ENCODE results near the gene SYT1. TPM values are rescaled to one million over a fixed set of nuclear protein-coding genes. Genes with fewer than 3 reads are reported as not detected.

SYT1 gene
- total RNA-seq, 4 donors from 2014 or later = 1.1 to 3.7 (median 1.9) TPM

DNA sequence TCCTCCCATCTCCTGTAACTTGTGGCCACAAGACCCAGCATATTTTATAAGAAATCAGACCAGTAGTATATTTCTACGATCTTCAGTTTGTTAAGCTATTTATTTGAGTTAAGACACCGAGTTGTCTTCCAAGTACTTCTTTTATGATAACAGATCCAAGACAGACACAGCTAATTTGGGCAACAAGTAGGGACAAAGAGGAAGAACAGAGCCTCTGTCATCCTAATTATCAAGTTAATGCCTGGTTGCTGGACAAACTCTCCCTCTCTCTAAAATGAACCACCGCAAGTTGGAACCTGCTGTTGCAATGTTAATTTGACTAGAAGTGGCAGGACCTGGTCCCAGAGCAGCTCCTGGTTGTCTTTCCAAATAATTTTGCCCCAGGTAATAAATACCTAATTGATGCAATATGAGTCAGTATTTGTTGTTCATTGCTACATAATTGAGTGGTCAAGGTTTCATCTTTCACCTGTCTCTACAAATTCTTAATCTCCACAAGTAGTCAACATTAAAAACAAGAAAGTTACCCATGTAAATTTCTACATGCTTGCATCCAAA is 502.5 kb downstream of the SYT1 start:
- TF ChIP-seq, protein P1, sequence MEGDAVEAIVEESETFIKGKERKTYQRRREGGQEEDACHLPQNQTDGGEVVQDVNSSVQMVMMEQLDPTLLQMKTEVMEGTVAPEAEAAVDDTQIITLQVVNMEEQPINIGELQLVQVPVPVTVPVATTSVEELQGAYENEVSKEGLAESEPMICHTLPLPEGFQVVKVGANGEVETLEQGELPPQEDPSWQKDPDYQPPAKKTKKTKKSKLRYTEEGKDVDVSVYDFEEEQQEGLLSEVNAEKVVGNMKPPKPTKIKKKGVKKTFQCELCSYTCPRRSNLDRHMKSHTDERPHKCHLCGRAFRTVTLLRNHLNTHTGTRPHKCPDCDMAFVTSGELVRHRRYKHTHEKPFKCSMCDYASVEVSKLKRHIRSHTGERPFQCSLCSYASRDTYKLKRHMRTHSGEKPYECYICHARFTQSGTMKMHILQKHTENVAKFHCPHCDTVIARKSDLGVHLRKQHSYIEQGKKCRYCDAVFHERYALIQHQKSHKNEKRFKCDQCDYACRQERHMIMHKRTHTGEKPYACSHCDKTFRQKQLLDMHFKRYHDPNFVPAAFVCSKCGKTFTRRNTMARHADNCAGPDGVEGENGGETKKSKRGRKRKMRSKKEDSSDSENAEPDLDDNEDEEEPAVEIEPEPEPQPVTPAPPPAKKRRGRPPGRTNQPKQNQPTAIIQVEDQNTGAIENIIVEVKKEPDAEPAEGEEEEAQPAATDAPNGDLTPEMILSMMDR (IDR thresholded peaks at IDR 0.05; ENCODE audit: low read depth) = no peak

DNA sequence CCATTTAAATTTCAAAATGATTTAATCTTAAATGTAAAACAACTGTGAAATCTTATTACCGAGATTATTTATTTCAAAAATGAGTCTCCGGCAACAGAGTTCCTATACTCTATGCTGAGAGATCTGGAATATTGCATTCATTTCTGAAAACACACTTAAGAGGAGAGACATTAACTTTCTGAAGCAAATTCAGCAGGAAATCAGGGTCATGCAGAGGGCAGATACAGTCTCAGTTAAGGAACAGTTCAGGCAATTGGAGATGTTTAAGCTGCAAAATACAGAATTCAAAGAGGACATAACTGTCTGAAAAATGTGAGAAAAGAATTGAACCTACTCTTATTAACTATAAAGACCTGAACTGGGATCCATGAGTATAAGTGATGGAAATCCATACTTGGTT is 505.4 kb downstream of the SYT1 start:
- TF ChIP-seq, protein P1 (IDR thresholded peaks at IDR 0.05; ENCODE audit: low read depth) = no peak

DNA sequence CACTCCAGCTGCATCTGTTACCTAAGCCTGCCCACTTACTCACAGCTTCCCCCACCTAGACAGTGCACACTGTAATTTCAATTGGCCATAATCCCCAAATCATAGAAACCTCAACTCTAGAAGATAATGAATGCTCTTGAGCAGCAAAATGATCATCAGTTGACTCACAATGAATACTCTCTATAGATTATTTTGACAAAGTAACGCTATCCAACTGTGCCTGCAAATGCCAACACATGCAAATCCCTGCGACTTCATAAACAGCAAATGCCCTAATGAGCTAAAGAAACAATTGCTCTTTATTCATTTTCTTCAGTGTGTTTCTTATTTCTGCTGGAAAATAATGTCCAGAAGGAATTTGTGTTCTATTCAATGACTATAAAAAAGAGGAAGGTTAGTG is 506.7 kb downstream of the SYT1 start:
- TF ChIP-seq, protein P1 (IDR thresholded peaks at IDR 0.05; ENCODE audit: low read depth) = no peak

DNA sequence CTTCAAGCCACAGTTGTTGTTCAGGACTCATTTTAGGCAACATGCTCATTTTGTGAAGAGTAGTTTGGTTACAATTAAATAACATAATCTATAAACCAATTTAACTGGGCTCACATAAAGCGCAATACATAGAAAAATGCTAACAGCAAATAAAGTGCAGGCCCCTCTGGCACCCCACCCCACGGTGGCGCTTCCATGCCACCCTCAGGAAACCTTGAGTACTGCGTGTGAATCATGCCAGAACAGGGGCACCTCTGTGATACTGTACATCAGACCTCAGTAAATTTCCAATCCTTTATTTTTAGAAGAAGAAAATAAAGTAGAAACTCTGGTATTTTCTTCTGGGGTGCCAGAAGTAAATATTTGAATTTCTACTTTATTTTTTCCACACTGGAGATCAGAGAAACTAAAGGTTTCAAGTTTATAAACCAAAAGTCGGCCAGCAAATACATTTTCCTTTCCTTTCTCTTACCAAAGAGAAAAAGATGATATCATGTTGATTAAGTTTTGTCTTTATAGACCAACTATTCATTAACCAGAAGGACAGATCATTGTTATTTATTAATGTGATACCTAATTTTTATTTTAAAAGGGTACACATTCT is 509.4 kb downstream of the SYT1 start:
- TF ChIP-seq, protein P1 (IDR thresholded peaks at IDR 0.05; ENCODE audit: low read depth) = no peak

DNA sequence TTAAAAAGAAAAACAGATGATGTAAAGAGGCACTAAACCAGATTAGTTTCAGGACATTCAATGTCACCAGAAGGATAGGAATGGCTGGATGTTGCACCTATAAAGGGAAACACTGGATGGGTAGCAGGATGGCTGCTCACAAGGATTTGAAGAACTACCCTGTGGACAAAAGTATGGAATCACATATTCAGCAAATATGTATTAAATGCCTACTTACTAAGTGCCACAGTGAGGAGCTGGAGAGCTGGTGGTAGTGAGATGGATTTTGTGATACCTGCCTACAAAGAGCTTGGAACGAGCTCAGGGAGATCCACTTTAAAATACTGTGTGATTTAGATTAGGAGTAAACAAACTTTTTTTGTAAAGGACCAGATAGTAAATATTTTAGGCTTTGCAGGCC is 510.0 kb downstream of the SYT1 start:
- TF ChIP-seq, protein P1 (IDR thresholded peaks at IDR 0.05; ENCODE audit: low read depth) = no peak

DNA sequence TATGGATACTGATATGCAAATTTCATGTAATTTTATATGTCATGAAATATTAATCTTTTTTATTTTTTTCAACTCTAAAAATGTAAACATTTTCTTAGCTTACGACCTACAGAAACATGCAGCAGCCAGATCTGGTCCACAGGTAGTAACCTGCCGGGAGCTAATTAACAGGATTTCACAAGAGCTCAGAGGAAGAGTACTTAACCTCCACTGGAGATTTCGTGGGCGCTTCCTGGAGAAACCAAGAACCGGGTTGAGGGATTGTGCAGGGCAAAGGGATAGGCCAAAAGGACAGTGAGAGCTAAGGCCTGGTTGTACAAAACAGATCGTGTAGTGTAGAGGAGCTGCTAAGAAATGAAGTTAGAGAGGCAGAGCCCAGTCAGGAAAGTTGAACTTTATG is 510.5 kb downstream of the SYT1 start:
- TF ChIP-seq, protein P1 (IDR thresholded peaks at IDR 0.05; ENCODE audit: low read depth) = no peak

DNA sequence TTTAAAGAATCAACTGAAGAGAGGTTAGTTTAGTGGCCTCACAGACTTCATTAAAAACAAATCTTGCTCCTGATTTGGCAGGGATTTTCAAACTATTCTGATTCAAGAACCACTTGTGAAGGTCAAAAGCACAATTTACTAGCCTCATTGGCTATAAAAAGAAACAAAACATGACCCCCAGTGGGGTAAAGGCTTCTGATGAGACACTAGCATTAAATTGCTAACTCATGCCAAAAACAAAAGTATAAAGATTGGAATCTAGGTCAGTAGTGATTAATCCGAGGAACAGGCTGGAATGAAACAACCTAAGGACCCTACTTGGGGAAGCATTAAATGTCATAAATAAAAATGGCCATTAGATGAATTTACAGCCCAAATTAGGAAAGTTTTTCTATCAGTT is 513.9 kb downstream of the SYT1 start:
- TF ChIP-seq, protein P1 (IDR thresholded peaks at IDR 0.05; ENCODE audit: low read depth) = no peak
